ENCODE results near the gene CNOT11.

Gene CNOT11

GRCh38 chr2:101303688-101304087 lies 51.0 kb downstream of the CNOT11 start:
- DNase-seq (ENCODE audit: low spot score): no peak
- TF ChIP-seq CTCF (IDR thresholded peaks at IDR 0.05; ENCODE audit: extremely low read depth, insufficient read depth, missing control alignments): no peak
- in situ Hi-C loops (cut with MboI; ENCODE audit: low pct_unique_long_range_greater_than_20kb, low sequenced_read_pairs, unreplicated experiment): no loop called here

- TF ChIP-seq CTCF (IDR thresholded peaks at IDR 0.05; ENCODE audit: extremely low read depth, insufficient read depth, missing control alignments): no peak
- in situ Hi-C loops (cut with MboI; ENCODE audit: low pct_unique_long_range_greater_than_20kb, low sequenced_read_pairs, unreplicated experiment): no loop called here
- no peak for DNase-seq (ENCODE audit: low spot score)
Observed at GRCh38 chr2:101305035-101305434, 52.3 kb downstream of the CNOT11 start.

GRCh38 chr2:101305492-101306078 lies 52.9 kb downstream of the CNOT11 start:
- in situ Hi-C loops (cut with MboI; ENCODE audit: low pct_unique_long_range_greater_than_20kb, low sequenced_read_pairs, unreplicated experiment): no loop called here
- no peak for TF ChIP-seq CTCF (IDR thresholded peaks at IDR 0.05; ENCODE audit: extremely low read depth, insufficient read depth, missing control alignments)
- DNase-seq (ENCODE audit: low spot score): no peak

DNA sequence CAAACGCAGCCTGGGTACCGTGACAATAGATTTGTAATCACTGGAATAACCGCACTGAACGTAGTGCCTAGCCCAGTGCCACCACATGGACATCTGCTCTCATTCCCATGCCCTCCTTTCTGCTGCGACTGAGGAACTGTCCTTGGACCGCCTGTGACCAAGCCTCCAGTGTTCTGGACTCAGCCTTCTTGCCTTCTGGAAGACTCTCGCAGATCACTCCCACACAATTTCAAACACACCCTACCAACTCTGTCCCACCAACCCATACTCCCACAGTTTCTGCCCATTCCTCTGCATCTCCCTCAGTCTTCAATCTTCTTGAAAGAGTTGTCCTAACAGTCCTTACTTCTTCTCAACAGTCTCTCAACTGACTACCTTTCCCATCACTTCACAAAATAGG lies 53.7 kb downstream of the CNOT11 start:
- TF ChIP-seq CTCF (IDR thresholded peaks at IDR 0.05; ENCODE audit: extremely low read depth, insufficient read depth, missing control alignments): no peak
- in situ Hi-C loops (cut with MboI; ENCODE audit: low pct_unique_long_range_greater_than_20kb, low sequenced_read_pairs, unreplicated experiment): no loop called here
- no peak for DNase-seq (ENCODE audit: low spot score)

DNA sequence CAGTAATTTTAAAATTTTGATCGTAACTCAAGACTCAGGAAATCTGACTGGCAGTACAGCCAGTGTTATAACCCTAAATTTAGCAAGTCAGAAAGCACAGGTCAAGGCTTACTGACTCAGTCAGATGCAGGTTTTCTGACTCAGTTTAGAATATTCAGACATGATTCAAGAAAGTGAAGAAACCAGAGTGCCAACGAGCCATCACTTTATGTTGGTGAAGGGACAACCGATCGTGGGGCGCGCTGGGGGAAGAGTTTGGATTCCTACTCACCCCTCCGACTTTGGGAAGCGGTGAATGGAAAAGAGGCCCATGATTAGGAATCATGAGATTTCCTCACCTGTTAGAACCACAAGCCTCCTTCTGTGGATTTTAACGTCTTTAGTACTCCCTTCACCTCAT lies 54.8 kb downstream of the CNOT11 start:
- DNase-seq (ENCODE audit: low spot score): peak; percentile 34
- no peak for TF ChIP-seq CTCF (IDR thresholded peaks at IDR 0.05; ENCODE audit: extremely low read depth, insufficient read depth, missing control alignments)
- in situ Hi-C loops (cut with MboI; ENCODE audit: low pct_unique_long_range_greater_than_20kb, low sequenced_read_pairs, unreplicated experiment): no loop called here

DNA sequence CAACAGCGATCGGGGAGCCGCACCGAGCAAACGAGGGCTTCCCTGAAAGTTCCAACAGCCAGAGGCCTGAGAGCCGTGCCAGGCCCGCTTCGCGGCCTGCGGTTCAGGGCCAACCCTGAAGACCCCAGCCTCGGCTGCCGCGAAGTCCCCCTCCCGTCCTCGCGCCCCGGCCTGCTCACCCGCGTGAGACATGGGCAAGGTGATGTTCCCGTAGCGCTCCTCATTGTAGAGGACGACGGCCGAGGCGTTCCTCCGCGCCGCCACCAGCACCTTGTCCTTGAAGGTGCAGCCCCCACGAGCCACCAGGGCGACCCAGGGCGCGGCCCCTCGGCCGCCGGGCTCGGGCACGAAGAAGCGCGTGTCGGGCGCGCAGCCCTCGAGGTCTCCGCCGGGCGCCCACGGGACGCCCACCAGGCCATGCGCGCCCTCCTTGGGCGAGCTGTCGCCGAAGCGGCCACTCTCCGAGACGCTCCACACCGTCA lies 55.3 kb downstream of the CNOT11 start:
- peak; percentile 58 for DNase-seq (ENCODE audit: low spot score)
- no peak for TF ChIP-seq CTCF (IDR thresholded peaks at IDR 0.05; ENCODE audit: extremely low read depth, insufficient read depth, missing control alignments)
- in situ Hi-C loops (cut with MboI; ENCODE audit: low pct_unique_long_range_greater_than_20kb, low sequenced_read_pairs, unreplicated experiment): no loop called here

All from GM13977 (cell line).